WTC11 (cell line): Measurements from ENCODE around the gene PRKCZ. TPM values are rescaled to one million over a fixed set of nuclear protein-coding genes. Genes with fewer than 3 reads are reported as not detected.

ENCODE experiments used
- ATAC-seq: fragments of 200-7000 bp; cut with Tn5 transposase; 2 replicates; pipeline ENCODE4 v1.10.0; 2021; ENCODE audit warnings: mild to moderate bottlenecking, moderate library complexity
- CTCF ChIA-PET: fragments of 300-600 bp; sonication (Branson Sonifier 250); formaldehyde crosslinking; loops from one replicate; lab custom pipeline; 2021; ENCODE audit warnings: antibody characterized with exemption; lab: Charles Lee
- POLR2A ChIA-PET: fragments of 350-600 bp; sonication (Branson Sonifier 250); formaldehyde crosslinking; loops from one replicate; lab custom pipeline; 2021; ENCODE audit warnings: antibody characterized with exemption; lab: Charles Lee
- DNase-seq: peaks from one replicate; pipeline ENCODE4 v3.0.0; 2021; ENCODE audit warnings: low spot score
- H3K27ac Mint-ChIP-seq: 2 replicates; pipeline ENCODE4 v1.8.0; 2021; ENCODE audit warnings: mixed read lengths
- H3K27me3 Mint-ChIP-seq: 2 replicates; pipeline ENCODE4 v1.8.0; 2021; ENCODE audit warnings: low read depth, mild to moderate bottlenecking, moderate library complexity, mixed read lengths
- H3K36me3 Mint-ChIP-seq: 2 replicates; pipeline ENCODE4 v1.8.0; 2021; ENCODE audit warnings: mixed read lengths
- H3K4me1 Mint-ChIP-seq: 2 replicates; pipeline ENCODE4 v1.8.0; 2022; ENCODE audit warnings: mixed read lengths
- H3K4me3 Mint-ChIP-seq: 2 replicates; pipeline ENCODE4 v1.8.0; 2021; ENCODE audit warnings: mild to moderate bottlenecking, moderate library complexity, mixed read lengths
- H3K9me3 Mint-ChIP-seq: 2 replicates; pipeline ENCODE4 v1.8.0; 2021; ENCODE audit warnings: mixed read lengths
- ATF1 ChIP-seq: sonication (generic); formaldehyde crosslinking; IDR thresholded peaks from 2 replicates; pipeline ENCODE4 v1.8.1; 2023; ENCODE audit warnings: mild to moderate bottlenecking, moderate library complexity, missing genetic modification reagents
- CREB1 ChIP-seq: sonication (generic); formaldehyde crosslinking; IDR thresholded peaks from 2 replicates; pipeline ENCODE4 v1.8.0; 2023; ENCODE audit warnings: mild to moderate bottlenecking, missing genetic modification reagents
- FOXK1 ChIP-seq: sonication (generic); formaldehyde crosslinking; IDR thresholded peaks from 2 replicates; pipeline ENCODE4 v1.8.0; 2022; ENCODE audit warnings: mild to moderate bottlenecking, moderate library complexity, missing genetic modification reagents
- GABPB1 ChIP-seq: sonication (generic); formaldehyde crosslinking; IDR thresholded peaks from 2 replicates; pipeline ENCODE4 v1.8.1; 2023; ENCODE audit warnings: mild to moderate bottlenecking, missing genetic modification reagents
- GTF2I ChIP-seq: fragments of 250-450 bp; sonication (Bioruptor Pico); conservative IDR thresholded peaks from 2 replicates; pipeline ENCODE4 v1.4.0; 2021; ENCODE audit warnings: mild to moderate bottlenecking
- PRRX2 ChIP-seq: fragments of 250-450 bp; sonication (Bioruptor Pico); IDR thresholded peaks from 2 replicates; pipeline ENCODE4 v1.8.0; 2021; ENCODE audit warnings: mild to moderate bottlenecking
- RELA ChIP-seq: sonication (generic); formaldehyde crosslinking; IDR thresholded peaks from 2 replicates; pipeline ENCODE4 v1.8.1; 2022; ENCODE audit warnings: missing genetic modification reagents, mild to moderate bottlenecking, borderline replicate concordance
- RORB ChIP-seq: fragments of 250-450 bp; sonication (Bioruptor Pico); IDR thresholded peaks from 2 replicates; pipeline ENCODE4 v1.9.0; 2021; ENCODE audit warnings: mild to moderate bottlenecking
- SP1 ChIP-seq: sonication (generic); formaldehyde crosslinking; conservative IDR thresholded peaks from 2 replicates; pipeline ENCODE4 v1.8.1; 2022; ENCODE audit warnings: missing genetic modification reagents
- ZNF232 ChIP-seq: sonication (generic); formaldehyde crosslinking; IDR thresholded peaks from 2 replicates; pipeline ENCODE4 v1.8.0; 2022; ENCODE audit warnings: mild to moderate bottlenecking, missing genetic modification reagents
- ZNF396 ChIP-seq: fragments of 250-450 bp; sonication (Bioruptor Pico); IDR thresholded peaks from 2 replicates; pipeline ENCODE4 v1.8.0; 2021; ENCODE audit warnings: mild to moderate bottlenecking, moderate library complexity, borderline replicate concordance
- total RNA-seq: library from RNA; stranded (reverse); gene quantifications from 3 replicates; pipeline ENCODE4 v1.2.3, GENCODE V29; 2021
- TF ChIP-seq, protein P1 (sequence below): sonication (generic); formaldehyde crosslinking; IDR thresholded peaks from 2 replicates; pipeline ENCODE4 v1.8.1; 2023; ENCODE audit warnings: mild to moderate bottlenecking, missing genetic modification reagents, borderline replicate concordance
- TF ChIP-seq, protein P2 (sequence below): sonication (generic); formaldehyde crosslinking; IDR thresholded peaks from 2 replicates; pipeline ENCODE4 v1.8.0; 2023; ENCODE audit warnings: mild to moderate bottlenecking, missing genetic modification reagents
- TF ChIP-seq, protein P3 (sequence below): sonication (generic); formaldehyde crosslinking; IDR thresholded peaks from 2 replicates; pipeline ENCODE4 v1.8.1; 2022; ENCODE audit warnings: low read depth, mild to moderate bottlenecking, moderate library complexity, missing genetic modification reagents, borderline replicate concordance
- TF ChIP-seq, protein P4 (sequence below): sonication (generic); formaldehyde crosslinking; IDR thresholded peaks from 2 replicates; pipeline ENCODE4 v1.8.0; 2023; ENCODE audit warnings: missing genetic modification reagents
- TF ChIP-seq, protein P5 (sequence below): sonication (generic); formaldehyde crosslinking; IDR thresholded peaks from 2 replicates; pipeline ENCODE4 v1.8.1; 2023; ENCODE audit warnings: mild to moderate bottlenecking, moderate library complexity, missing genetic modification reagents
- TF ChIP-seq, protein P6 (sequence below): sonication (generic); formaldehyde crosslinking; IDR thresholded peaks from 2 replicates; pipeline ENCODE4 v1.8.1; 2023; ENCODE audit warnings: mild to moderate bottlenecking, missing genetic modification reagents, moderate library complexity
- TF ChIP-seq, protein P7 (sequence below): fragments of 250-450 bp; sonication (Bioruptor Pico); IDR thresholded peaks from 2 replicates; pipeline ENCODE4 v1.8.0; 2021; ENCODE audit warnings: mild to moderate bottlenecking

PRKCZ gene
- total RNA-seq, 1 experiment from 2014 or later: 52.5 TPM

DNA sequence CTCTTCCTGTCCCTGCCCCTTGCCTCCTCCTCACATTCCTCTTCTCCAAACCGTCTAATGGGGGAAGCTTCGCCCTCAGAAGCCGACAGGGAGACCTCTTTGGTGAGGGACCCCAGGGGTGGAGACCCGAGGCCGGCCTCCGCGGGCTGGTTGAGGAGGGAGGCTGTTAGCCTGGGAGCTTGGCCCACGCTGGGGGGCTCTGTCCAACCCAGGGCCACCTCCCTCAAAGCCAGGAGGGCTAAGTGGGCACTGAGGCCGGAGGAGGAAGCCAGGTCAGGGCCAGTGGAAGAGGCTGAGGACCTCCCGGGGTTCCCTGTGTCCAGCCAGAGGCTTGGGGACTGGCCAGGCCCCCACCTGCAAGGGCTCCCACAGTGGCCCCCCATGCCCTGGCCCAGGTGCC, 25.8 kb upstream of the PRKCZ start:
- H3K4me3 Mint-ChIP-seq: no peak overlapping the region
- H3K36me3 Mint-ChIP-seq: no peaks in the 10 kb centered on the region
- no peaks in the 10 kb centered on the region for H3K4me1 Mint-ChIP-seq
- no peak for TF ChIP-seq ZNF232
- no peak for TF ChIP-seq ZNF396 (CRISPR knock-in tag)
- no peak for TF ChIP-seq PRRX2
- TF ChIP-seq, protein P1, sequence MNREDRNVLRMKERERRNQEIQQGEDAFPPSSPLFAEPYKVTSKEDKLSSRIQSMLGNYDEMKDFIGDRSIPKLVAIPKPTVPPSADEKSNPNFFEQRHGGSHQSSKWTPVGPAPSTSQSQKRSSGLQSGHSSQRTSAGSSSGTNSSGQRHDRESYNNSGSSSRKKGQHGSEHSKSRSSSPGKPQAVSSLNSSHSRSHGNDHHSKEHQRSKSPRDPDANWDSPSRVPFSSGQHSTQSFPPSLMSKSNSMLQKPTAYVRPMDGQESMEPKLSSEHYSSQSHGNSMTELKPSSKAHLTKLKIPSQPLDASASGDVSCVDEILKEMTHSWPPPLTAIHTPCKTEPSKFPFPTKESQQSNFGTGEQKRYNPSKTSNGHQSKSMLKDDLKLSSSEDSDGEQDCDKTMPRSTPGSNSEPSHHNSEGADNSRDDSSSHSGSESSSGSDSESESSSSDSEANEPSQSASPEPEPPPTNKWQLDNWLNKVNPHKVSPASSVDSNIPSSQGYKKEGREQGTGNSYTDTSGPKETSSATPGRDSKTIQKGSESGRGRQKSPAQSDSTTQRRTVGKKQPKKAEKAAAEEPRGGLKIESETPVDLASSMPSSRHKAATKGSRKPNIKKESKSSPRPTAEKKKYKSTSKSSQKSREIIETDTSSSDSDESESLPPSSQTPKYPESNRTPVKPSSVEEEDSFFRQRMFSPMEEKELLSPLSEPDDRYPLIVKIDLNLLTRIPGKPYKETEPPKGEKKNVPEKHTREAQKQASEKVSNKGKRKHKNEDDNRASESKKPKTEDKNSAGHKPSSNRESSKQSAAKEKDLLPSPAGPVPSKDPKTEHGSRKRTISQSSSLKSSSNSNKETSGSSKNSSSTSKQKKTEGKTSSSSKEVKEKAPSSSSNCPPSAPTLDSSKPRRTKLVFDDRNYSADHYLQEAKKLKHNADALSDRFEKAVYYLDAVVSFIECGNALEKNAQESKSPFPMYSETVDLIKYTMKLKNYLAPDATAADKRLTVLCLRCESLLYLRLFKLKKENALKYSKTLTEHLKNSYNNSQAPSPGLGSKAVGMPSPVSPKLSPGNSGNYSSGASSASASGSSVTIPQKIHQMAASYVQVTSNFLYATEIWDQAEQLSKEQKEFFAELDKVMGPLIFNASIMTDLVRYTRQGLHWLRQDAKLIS: no peak
- TF ChIP-seq, protein P2, sequence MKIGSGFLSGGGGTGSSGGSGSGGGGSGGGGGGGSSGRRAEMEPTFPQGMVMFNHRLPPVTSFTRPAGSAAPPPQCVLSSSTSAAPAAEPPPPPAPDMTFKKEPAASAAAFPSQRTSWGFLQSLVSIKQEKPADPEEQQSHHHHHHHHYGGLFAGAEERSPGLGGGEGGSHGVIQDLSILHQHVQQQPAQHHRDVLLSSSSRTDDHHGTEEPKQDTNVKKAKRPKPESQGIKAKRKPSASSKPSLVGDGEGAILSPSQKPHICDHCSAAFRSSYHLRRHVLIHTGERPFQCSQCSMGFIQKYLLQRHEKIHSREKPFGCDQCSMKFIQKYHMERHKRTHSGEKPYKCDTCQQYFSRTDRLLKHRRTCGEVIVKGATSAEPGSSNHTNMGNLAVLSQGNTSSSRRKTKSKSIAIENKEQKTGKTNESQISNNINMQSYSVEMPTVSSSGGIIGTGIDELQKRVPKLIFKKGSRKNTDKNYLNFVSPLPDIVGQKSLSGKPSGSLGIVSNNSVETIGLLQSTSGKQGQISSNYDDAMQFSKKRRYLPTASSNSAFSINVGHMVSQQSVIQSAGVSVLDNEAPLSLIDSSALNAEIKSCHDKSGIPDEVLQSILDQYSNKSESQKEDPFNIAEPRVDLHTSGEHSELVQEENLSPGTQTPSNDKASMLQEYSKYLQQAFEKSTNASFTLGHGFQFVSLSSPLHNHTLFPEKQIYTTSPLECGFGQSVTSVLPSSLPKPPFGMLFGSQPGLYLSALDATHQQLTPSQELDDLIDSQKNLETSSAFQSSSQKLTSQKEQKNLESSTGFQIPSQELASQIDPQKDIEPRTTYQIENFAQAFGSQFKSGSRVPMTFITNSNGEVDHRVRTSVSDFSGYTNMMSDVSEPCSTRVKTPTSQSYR (CRISPR knock-in tag): no peak
- TF ChIP-seq RORB (CRISPR knock-in tag): no peak
- no peak for ATAC-seq
- H3K27me3 Mint-ChIP-seq: peaks cover 18% of the 10 kb centered on the region
- H3K9me3 Mint-ChIP-seq: no peaks in the 10 kb centered on the region
- ChIA-PET POLR2A (no interaction called here), CTCF (interaction anchor here (1.0 to 7.9 kb wide), 2 partner anchors 21 to 64 kb away, joined by 3 to 89 read pairs; no protein-coding TSS in a partner anchor)
- no peak for DNase-seq
- no peak overlapping the region for H3K27ac Mint-ChIP-seq

DNA sequence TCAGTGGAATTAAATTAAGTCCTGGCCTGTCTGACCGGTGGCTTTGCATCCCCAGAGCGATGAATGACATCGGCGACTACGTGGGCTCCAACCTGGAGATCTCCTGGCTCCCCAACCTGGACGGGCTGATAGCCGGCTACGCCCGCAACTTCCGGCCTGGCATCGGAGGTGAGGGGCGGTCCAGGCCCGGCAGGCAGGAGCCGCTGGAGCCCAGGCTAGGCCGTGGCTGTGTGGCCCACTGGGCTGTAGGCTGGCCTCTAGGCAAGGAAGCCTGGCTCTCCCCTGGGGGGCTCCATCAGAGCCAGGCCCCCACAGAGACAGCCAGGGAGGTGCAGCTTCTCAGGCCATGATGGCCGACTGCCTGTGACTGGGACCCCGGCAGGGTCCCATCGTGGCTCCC, 25.3 kb upstream of the PRKCZ start:
- no peak for DNase-seq
- CTCF ChIA-PET: interaction anchor here (1.0 to 7.9 kb wide), 5 partner anchors 20 to 119 kb away, joined by 3 to 89 read pairs (median 4); no protein-coding TSS in a partner anchor
- no peaks in the 10 kb centered on the region for H3K9me3 Mint-ChIP-seq
- POLR2A ChIA-PET: no interaction called here
- peaks cover 15% of the 10 kb centered on the region for H3K27me3 Mint-ChIP-seq
- no peak for ATAC-seq
- no peaks in the 10 kb centered on the region for H3K36me3 Mint-ChIP-seq
- TF ChIP-seq, protein P3, sequence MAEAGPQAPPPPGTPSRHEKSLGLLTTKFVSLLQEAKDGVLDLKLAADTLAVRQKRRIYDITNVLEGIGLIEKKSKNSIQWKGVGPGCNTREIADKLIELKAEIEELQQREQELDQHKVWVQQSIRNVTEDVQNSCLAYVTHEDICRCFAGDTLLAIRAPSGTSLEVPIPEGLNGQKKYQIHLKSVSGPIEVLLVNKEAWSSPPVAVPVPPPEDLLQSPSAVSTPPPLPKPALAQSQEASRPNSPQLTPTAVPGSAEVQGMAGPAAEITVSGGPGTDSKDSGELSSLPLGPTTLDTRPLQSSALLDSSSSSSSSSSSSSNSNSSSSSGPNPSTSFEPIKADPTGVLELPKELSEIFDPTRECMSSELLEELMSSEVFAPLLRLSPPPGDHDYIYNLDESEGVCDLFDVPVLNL (CRISPR knock-in tag): no peak
- H3K27ac Mint-ChIP-seq: no peak overlapping the region
- no peaks in the 10 kb centered on the region for H3K4me1 Mint-ChIP-seq
- no peak overlapping the region for H3K4me3 Mint-ChIP-seq

DNA sequence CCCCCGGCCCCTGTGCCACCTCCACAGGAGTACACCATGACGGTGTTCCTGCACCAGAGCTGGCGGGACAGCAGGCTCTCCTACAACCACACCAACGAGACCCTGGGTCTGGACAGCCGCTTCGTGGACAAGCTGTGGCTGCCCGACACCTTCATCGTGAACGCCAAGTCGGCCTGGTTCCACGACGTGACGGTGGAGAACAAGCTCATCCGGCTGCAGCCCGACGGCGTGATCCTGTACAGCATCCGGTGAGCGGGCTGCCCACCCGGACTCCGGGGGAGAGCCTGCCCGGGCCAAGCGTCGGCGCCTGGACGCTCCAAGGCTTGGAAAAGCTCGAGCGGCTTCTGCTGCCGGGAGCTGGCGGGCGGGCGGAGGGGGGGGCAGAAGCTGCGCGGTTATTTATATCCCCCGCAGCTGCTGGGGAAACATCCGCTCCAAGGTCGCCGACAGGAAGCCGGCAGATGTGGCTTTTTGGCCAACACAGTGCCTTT, 24.7 kb upstream of the PRKCZ start:
- Mint-ChIP-seq H3K27ac (no peak overlapping the region), H3K4me1 (no peaks in the 10 kb centered on the region), H3K27me3 (peaks cover 9% of the 10 kb centered on the region), H3K9me3 (no peaks in the 10 kb centered on the region), H3K4me3 (no peak overlapping the region), H3K36me3 (no peaks in the 10 kb centered on the region)
- ChIA-PET POLR2A (no interaction called here), CTCF (interaction anchor here (1.0 to 1.5 kb wide), 4 partner anchors 19 to 120 kb away, joined by 3 to 10 read pairs (median 4); no protein-coding TSS in a partner anchor)
- ATAC-seq (no peak), DNase-seq (no peak)
- TF ChIP-seq SP1 (CRISPR knock-in tag): no peak
- no peak for TF ChIP-seq FOXK1
- TF ChIP-seq, protein P4, sequence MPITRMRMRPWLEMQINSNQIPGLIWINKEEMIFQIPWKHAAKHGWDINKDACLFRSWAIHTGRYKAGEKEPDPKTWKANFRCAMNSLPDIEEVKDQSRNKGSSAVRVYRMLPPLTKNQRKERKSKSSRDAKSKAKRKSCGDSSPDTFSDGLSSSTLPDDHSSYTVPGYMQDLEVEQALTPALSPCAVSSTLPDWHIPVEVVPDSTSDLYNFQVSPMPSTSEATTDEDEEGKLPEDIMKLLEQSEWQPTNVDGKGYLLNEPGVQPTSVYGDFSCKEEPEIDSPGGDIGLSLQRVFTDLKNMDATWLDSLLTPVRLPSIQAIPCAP (CRISPR knock-in tag): no peak
- no peak for TF ChIP-seq GABPB1 (CRISPR knock-in tag)
- TF ChIP-seq, protein P5, sequence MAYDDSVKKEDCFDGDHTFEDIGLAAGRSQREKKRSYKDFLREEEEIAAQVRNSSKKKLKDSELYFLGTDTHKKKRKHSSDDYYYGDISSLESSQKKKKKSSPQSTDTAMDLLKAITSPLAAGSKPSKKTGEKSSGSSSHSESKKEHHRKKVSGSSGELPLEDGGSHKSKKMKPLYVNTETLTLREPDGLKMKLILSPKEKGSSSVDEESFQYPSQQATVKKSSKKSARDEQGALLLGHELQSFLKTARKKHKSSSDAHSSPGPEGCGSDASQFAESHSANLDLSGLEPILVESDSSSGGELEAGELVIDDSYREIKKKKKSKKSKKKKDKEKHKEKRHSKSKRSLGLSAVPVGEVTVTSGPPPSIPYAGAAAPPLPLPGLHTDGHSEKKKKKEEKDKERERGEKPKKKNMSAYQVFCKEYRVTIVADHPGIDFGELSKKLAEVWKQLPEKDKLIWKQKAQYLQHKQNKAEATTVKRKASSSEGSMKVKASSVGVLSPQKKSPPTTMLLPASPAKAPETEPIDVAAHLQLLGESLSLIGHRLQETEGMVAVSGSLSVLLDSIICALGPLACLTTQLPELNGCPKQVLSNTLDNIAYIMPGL: no peak
- TF ChIP-seq, protein P6, sequence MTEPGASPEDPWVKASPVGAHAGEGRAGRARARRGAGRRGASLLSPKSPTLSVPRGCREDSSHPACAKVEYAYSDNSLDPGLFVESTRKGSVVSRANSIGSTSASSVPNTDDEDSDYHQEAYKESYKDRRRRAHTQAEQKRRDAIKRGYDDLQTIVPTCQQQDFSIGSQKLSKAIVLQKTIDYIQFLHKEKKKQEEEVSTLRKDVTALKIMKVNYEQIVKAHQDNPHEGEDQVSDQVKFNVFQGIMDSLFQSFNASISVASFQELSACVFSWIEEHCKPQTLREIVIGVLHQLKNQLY (CRISPR knock-in tag): no peak
- no peak for TF ChIP-seq GTF2I
- no peak for TF ChIP-seq RELA (CRISPR knock-in tag)
- TF ChIP-seq, protein P7, sequence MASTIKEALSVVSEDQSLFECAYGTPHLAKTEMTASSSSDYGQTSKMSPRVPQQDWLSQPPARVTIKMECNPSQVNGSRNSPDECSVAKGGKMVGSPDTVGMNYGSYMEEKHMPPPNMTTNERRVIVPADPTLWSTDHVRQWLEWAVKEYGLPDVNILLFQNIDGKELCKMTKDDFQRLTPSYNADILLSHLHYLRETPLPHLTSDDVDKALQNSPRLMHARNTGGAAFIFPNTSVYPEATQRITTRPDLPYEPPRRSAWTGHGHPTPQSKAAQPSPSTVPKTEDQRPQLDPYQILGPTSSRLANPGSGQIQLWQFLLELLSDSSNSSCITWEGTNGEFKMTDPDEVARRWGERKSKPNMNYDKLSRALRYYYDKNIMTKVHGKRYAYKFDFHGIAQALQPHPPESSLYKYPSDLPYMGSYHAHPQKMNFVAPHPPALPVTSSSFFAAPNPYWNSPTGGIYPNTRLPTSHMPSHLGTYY (CRISPR knock-in tag): no peak
- no peak for TF ChIP-seq ATF1
- TF ChIP-seq CREB1 (CRISPR knock-in tag): no peak
